Stimulated activated CD8-positive, alpha-beta memory T cell treated with anti-CD3 and anti-CD28 coated beads, Interleukin-7, amount 100 ng/mL, for 4 hours (primary cell): ENCODE measurements around the gene TFAP2E.
A peak's percentile ranks its signal among the peaks of the same experiment; 100 is the strongest.

Experiments used
- DNase-seq, 2 donors: peaks; one replicate each; pipeline ENCODE4 v3.0.0-alpha.2; 2020; ENCODE audit warnings: low read depth in 2 of 2

TFAP2E gene

DNA sequence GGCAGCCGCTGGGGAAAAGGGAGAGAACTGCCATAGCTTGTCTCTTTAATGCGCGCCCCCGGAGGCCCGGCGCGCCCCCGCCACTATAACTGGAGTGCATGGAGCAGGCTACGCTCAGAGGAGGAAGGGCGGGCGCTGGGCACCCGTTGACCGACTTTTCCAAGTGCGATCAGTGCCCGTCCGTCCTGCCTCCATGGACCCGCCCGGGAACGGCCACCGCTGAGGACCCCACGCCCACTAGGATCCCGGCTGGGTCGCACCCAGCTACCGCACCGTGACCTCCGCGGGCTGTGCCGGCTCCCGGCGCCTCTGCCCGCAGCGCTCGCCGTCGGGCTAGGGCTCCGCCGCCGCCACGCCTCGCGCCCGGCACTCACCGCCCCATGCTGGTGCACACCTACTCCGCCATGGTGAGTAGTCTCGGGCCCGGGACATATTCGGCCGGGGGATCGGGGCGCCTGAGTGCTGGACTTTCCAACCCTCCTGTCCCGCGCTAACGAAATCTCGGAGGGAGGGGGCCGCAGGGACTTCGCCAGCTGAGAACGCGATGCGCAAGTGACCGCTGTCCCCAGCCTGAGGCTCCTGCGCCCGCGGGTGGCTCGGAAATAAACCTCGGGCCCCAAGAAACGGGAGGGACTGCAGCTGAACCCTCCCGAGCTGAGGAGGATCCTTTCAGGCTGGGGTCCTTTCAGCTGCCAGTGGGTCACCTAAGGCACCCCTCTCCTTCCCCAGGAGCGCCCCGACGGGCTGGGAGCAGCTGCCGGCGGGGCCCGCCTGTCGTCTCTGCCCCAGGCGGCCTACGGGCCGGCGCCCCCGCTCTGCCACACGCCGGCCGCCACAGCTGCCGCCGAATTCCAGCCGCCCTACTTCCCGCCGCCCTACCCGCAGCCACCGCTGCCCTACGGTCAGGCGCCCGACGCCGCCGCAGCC, at the start of gene TFAP2E:
Gene TFAP2E, plus strand, starts transcription at position 117 of the 927 bp plus-strand sequence. Its CDS starts 264 bp downstream, at position 381.
- DNase-seq: no peak

DNA sequence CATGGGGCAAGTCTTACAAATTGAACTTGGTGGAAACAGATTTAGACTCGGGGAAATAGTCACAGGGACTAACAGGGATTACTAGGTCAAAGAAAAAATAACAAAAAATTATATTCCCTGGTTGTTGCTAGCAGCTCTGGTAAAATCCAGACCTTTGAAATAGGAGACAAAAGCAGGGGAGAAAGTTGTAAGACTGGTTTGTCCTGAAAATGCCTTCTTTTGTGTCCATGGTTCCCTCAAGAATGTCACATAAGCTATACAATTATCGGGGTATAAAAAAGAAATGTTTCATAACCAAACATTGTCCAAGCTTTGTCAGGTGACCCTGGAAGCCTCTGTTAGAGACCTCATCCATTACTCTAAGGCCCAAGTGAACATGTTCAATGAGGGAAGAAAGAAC, 49.0 kb upstream of the TFAP2E start:
- no peak for DNase-seq

DNA sequence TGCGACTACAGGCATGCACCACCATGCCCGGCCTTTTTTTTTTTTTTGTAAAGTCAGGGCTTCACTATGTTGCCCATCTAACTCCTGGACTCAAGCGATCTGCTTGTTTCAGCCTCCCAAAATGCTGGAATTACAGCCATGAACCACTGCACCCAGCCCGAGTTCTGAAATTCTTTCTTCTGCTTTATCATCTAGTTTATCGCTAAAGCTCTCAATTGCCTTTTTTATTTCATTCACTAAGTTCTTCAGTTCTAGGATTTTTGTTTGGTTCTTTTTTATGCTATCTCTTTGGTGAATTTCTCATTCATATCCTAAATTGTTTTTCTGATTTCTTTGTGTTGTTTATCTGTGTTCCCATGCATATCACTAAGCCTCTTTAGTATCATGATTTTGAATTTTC, 42.9 kb upstream of the TFAP2E start:
- DNase-seq: no peak

DNA sequence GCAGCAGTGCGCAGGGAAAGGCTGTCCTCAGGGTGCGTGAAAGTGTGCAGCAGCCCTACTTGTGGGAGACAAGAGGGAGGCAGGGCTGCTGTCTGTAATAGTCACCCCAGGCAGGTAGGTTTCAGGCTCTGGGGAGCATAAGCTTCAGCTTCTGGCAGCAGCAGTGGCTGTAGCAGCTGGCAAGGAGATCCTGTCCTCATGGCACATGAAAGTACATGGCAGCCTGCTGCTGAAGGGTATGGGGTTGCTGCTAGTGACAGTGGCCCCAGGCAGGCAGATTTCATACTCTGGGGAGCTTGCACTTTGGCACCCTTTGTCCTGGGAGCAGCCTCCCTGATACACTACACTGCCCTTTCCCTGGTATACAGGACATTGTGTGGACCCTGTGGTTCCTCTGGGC, 42.2 kb upstream of the TFAP2E start:
- DNase-seq: no peak

DNA sequence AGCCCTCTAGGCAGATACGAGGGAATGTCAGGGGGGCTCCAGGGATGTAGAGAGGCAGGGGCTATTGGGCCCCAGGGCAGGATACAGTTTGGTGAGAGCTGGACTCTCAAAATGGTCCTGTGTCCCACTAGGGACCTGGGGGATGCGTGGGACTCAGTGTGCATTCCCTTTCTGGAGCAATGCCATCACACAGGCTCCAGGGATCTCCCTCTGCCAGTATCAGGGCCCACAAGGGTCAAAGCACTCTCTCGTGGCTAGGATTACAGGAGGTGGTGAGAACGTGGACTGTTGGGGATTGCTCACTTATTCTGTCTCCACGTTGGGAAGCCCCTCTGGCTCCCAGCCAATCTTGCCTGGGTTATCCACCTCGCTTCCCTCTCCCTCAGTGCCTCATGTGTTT, 41.7 kb upstream of the TFAP2E start:
- DNase-seq: no peak

DNA sequence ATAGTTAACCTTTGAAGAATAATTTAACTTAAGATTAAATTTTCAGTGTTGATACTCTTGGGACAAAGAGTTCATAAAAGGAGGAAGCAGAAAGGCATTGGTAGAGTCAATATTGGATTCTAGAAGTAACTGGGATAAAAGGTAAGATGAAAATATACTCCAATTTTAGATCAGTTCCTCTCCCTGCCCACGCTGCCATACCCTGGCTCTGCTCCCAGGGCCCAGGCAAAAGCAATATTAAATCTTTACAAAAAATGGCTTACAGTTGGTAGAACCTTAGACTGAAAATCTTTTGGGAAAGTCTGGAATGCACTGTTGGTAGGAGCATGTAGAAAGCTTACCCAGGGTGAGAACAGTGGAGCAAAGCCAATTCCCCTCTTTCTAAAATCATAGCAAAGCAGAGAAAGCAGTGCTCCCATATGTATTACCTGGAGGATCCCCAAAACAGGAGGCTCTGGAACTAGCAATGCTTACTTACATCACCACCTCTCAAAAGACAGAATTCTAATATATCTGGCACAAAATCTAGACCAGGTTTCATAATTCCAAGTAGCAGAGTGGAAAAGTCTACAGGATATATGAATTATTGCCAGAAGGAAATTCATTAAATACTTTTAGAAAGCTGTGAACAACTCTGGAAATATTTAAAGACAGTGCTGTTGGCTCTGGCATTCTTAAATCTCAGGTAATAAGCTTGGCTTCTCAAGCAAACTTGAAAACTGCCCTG, 40.5 kb upstream of the TFAP2E start:
- no peak for DNase-seq

DNA sequence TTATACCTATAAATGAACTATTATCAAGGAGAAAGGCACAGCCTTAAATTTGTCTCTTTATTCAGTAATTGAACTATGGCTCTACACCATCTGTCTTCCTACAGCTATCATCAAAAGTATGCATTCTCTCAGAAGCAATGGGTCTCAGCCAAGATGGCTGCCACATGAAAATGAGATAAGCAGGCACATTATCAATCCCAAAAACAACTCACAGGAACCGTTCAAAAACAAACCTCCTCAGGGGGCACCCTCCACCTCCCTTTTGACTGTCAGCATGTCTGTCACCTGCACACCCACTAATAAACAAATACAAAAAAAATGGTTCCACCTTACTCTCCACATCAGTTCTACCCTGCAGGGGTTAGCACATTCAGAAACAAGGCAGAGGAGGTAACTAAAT, 39.5 kb upstream of the TFAP2E start:
- no peak for DNase-seq

DNA sequence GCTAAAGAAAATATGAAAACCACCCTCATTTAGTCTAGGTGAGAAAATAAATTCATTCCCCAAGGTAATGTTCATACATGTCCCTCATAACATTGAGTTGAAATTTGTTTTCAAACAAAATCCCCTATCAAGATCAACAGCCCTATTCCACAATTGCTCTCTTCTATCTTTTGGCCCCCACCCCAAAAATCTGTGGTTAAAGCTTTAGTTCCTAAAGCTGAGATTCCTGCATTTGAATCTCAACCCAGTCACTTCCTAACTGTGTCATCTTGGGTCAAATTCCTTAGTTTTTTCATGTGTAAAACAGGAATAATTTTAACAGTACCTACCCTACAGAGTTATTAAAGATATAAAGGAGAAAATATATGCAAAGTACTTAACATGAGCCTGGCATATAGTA, 37.9 kb upstream of the TFAP2E start:
- DNase-seq: no peak

DNA sequence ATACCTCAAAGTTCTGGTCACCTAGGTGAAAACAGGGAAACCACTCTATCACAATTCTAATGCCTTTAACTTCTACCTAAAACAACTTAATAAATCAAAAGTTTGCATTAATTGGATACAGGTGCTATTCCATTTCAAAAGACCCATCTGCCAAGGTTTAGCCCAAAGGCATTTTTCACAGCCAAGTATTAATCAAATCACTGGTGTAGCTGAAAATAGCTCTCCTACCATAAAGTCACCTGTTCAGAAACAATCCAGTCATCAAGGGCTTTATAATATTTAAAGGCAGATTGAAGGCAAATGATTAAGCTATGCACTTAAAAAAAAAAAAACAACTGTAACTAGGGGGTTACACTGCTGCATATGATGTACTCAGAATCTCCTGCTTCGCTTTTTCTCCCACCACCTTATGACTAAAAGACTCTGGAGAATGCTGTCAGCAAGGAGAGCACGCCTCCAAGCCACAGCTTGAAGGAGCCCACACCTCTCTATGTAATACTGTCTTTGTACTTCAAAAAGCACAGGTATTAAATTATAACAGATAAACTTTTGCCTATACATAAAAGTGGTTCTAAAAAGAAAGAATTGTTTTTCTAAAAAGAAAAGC, 36.5 kb upstream of the TFAP2E start:
- DNase-seq: no peak

DNA sequence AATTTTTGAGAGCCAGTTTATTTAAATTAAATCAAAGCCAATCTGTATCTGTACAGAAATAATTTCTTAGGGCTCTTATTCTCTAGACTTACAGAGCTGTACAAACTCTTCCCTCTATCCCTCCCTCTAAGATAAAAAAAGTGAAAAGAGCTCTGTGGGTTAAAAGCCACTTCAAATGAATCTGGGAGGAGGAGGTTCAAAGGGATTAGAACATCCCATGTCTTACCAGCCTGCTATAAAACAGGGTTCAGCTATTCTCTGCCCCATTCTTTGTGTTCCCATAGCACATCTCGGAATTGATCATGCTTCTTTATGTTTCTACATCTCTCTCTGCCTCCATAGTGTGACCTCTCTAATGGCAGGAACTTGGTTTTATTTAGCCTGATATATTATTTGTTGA, 35.3 kb upstream of the TFAP2E start:
- DNase-seq: no peak

DNA sequence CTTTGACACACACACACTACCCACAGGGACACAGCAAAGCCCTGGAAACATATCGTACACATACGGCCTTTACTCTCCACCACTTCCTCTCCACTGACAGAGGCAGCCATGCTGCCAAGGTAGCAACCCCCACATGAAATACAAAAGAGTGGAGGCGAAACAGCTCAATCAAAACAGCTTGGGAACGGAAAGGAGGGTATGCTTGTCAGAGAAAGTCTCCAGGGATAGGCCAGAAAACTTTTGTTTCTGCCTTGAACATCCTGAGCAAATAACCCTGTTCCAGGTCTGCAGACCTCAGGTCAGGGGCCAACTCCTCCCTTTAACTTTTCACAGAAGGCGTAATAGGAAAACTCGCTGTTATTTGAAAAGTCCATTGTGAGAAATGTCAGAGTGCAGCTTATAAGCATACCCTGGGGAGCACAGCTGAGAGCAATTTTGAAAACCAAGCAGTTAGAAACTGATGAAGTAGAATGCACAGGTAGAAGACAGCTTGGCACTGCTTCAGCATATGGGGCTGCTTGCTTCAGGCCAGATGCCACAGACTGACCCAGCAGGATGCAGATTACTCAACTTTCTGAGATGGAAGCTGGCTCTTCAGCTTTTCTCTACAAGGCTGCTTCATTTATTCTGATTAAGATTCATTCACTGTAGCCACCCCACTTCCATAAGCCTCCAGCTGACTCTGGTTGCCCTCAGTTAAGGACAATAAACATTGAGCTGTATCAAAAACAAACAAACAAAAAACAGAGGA, 33.9 kb upstream of the TFAP2E start:
- no peak for DNase-seq

DNA sequence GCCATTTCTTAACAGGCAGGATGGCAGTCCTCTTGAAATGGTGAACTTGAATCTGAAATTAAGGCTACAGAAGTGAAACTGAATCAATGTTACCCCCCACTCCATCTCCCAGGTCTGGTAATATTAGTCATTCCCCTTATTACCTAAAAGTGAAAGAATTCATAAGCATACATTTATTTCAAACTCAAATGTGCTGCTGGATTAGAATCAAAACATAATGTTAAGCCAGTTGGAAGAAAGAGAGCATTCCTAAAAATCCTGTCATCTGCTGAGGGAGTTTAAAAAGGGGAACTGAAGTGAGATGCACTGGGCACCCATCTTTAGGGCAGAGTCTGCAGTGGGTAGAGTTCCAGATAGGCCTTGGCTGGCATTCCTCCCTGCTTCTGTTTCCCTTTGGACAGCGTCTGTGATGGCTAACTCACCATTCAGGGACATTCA, 33.3 kb upstream of the TFAP2E start:
- DNase-seq: no peak

DNA sequence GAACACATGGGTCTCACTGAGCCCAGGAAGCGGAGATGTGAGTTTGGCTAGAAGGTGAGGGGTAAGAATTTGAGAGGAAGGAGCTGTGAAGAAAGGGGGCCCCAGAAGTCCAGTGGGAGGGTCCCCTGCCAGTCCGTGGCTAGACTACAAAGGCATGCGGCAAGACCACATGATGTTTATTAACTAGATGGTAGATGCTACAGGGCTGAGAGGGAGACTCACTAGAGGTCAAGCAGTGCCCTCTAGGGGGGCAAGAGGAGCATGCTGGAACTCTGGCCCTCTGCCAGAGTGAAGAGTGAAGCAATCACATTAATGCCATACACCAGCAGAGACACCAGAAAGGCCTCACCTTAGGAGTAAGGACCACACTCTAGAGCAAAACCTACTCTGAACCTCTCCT, 28.1 kb upstream of the TFAP2E start:
- DNase-seq: peak in 1 of 2 donors; percentile 29

DNA sequence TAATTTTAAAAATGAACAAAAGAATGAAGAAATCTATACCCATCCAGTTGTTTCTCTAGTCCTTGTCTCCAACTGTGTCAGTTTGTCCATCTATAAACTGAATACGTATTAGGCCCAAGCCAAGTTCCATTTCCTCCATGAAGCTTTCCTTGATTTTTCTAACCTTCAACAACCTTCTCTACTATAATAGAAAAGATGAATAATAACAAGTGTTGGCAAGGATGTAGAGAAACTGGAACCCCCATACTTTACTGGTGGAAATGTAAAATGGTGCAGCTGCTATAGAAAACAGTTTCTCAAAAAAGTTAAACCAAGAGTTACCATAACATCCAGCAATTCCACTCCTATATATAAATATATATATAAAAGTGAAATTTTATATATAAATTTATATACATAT, 26.5 kb upstream of the TFAP2E start:
- DNase-seq: no peak

DNA sequence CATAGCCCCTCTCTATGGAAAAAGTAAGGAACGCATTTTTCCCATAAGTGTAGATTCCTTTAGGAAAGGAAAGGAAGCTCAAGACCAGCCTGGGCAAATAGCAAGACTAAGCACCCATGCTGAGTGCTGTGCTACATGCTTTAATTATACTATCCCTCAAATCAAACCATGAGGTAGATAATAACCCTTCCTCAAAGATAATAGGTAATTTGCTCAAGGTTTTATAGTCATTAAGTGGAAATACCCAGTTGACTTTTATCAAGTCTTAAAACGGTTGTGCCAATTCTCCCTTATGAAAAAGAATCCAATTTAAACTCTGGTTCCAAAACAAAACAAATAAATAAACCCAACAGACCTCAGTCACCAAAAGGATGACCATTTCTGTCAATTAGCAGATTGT, 19.3 kb upstream of the TFAP2E start:
- DNase-seq: no peak

DNA sequence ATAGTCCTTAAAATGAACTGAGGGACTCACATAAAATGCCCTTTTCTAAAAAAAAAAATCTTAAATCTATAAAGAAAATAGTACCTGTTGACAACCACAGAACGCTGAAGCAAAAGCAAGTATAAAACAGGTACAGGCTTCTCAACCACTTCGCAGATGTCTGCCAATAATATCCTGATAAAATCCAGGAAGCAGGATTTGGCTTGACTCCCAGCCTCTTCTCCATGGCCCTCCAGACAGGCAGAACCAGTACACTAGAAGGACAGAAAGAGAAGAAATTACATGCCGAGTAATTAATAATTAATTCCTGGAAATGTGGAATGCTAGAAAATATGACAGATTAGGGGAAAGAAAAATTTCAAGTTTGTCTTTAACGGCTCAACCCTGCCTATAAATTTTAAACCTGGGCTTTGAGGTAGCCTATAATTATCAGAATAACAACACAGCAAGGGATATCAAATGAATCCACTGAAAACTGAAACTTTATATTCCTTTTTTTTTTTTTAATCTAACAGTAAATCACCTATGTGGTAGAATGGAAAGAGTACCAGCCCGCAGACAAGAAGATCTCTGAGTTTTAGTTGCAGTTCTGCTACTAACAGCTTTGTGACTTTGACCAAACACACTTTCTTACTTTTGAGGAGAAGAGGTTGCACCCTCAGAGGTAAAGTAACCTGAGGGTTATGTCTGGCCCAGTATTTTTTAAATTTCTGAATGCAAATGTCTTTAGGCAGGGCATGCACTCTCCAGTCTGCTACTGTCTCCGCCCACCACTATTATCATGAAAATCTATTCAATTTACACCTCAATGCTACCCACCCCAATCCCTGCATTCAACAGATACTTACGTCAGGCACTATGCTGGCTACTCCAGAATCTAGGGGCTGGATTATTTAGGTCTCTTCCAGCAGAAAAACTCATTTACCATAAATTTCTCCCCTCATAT, 18.6 kb upstream of the TFAP2E start:
- no peak for DNase-seq

DNA sequence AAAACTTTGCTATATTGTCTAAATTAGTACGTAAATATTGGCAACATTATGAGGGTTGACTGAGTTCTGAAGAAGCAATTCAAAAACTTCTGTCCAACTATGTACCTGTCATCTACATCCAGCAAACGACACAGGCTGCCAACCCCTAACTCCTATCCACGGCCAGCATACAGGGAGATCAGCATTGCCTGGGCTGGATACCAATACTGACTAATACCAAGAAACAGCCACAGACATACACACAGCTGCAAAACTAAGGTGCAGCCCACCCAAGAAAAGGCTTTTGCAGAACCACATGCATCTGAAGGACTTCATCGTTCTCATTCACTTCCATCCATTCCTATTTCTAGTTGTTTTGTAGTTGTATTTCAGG, 17.9 kb upstream of the TFAP2E start:
- DNase-seq: no peak

DNA sequence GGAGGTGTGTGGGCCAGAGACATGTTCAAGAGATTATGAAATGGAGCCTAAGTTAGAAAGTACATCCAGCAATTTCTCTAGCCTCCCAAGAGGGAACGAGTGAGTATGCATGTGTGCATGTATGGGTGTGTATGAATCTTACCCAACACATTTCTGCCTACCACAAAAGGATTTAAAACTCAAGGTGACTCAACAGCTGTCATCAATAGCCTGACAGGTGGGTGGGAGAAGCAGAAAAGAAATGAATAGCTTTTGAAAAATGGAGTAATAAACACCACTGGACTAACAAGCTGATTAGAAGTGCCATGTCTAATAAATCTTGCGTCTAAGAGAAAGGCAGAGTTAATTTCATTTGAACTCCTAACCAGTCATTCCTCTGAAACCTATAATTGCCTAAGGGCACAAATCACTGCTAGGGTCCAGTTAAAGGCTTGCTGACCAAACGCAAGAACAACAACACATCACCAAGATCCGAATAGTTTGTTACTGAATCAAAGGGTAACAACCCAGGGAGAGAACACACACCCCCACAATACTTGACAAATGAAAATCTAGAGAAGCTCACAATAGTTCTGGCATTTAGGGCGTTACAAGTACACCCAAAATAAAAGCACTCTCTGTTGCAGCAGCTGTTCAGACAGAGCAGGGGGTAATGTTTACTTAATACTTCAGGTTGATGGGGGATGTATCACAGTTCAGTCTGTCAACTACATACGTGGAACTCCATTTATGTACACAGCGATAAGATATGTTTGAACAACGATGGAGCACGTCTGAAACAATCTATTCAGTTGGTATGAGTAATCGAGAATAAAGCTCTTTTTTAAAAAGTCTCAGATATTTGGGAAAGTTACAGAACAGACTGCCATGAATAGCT, 17.3 kb upstream of the TFAP2E start:
- DNase-seq: no peak

DNA sequence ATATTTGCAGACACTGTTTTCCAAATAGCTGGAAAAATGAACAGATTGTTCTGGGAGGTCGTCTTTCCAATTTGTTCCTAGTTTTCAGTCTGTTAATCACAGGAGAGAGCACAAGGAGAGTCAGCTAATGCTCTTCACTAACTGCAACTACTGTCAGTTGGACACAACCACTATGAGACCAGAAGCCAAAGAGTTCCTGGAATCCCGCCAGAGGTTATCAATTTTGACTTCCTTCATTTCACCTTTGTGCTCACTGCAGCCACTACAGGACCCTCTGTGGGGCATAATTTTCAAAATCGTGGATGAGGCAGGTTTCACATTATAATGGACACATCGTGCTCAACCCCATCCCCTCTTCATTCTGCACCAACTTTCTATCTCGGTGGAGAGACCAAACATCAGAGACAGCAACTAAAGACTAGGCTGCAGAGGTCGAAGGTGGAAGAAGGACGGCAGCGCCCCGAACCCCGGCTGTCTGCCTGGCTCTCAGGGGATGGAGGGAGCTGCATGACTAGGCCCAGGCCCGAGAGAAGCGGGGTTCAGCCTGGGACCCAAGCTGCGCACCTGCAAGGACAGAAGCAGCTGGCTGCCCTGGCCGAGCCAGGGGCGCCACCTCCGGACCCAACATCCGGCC, 16.5 kb upstream of the TFAP2E start:
- no peak for DNase-seq
